Stimulated activated naive CD8-positive, alpha-beta T cell treated with anti-CD3 and anti-CD28 coated beads, Interleukin-15, Interleukin-2, amounts not matched to agents 100 ng/mL and 50 ng/mL, for 24 hours (primary cell): Measurements from ENCODE around the gene GFOD1.

Experiments
- H3K27ac Mint-ChIP-seq: one replicate; pipeline ENCODE4 v1.8.0; 2021; ENCODE audit warnings: mild to moderate bottlenecking, mixed read lengths
- H3K27me3 Mint-ChIP-seq: one replicate; pipeline ENCODE4 v1.8.0; 2021; ENCODE audit warnings: mixed read lengths
- H3K36me3 Mint-ChIP-seq: one replicate; pipeline ENCODE4 v1.8.0; 2021; ENCODE audit warnings: low read depth, mixed read lengths
- H3K4me1 Mint-ChIP-seq: one replicate; pipeline ENCODE4 v1.8.0; 2021; ENCODE audit warnings: low read depth, mixed read lengths
- H3K4me3 Mint-ChIP-seq: one replicate; pipeline ENCODE4 v1.8.0; 2021; ENCODE audit warnings: mild to moderate bottlenecking, mixed read lengths
- H3K9me3 Mint-ChIP-seq: one replicate; pipeline ENCODE4 v1.8.0; 2021; ENCODE audit warnings: mixed read lengths

GFOD1 gene

GRCh38 chr6:13487122-13488014, at the start of gene GFOD1:
GFOD1 (minus strand) TSS chr6:13487600; CDS start chr6:13486890, 710 bp downstream.
- Mint-ChIP-seq H3K9me3 (no peaks in the 10 kb centered on the region), H3K4me3 (peak within 1 kb of the TSS; percentile 94), H3K4me1 (peaks cover 36% of the 10 kb centered on the region), H3K36me3 (peaks cover 4% of the 10 kb centered on the region), H3K27ac (peak within 1 kb of the TSS; percentile 94), H3K27me3 (peaks cover 4% of the 10 kb centered on the region)

- H3K27me3 Mint-ChIP-seq = peaks cover 4% of the 10 kb centered on the region
- H3K4me1 Mint-ChIP-seq = no peaks in the 10 kb centered on the region
- no peaks in the 10 kb centered on the region for H3K36me3 Mint-ChIP-seq
- H3K9me3 Mint-ChIP-seq = no peaks in the 10 kb centered on the region
- no peak overlapping the region for H3K27ac Mint-ChIP-seq
- H3K4me3 Mint-ChIP-seq = no peak overlapping the region
Measured at GRCh38 chr6:13536796-13537526, 49.6 kb upstream of the GFOD1 start.

- H3K4me3 Mint-ChIP-seq = no peak overlapping the region
- H3K36me3 Mint-ChIP-seq = no peaks in the 10 kb centered on the region
- H3K27me3 Mint-ChIP-seq = peaks cover 4% of the 10 kb centered on the region
- no peaks in the 10 kb centered on the region for H3K9me3 Mint-ChIP-seq
- no peak overlapping the region for H3K27ac Mint-ChIP-seq
- no peaks in the 10 kb centered on the region for H3K4me1 Mint-ChIP-seq
Measured at GRCh38 chr6:13535306-13535705, 47.9 kb upstream of the GFOD1 start.

GRCh38 chr6:13534536-13534935, 47.1 kb upstream of the GFOD1 start:
- H3K9me3 Mint-ChIP-seq = no peaks in the 10 kb centered on the region
- peaks cover 4% of the 10 kb centered on the region for H3K27me3 Mint-ChIP-seq
- H3K36me3 Mint-ChIP-seq = no peaks in the 10 kb centered on the region
- H3K27ac Mint-ChIP-seq = no peak overlapping the region
- H3K4me3 Mint-ChIP-seq = no peak overlapping the region
- no peaks in the 10 kb centered on the region for H3K4me1 Mint-ChIP-seq

GRCh38 chr6:13531956-13532355, 44.6 kb upstream of the GFOD1 start:
- H3K27ac Mint-ChIP-seq = no peak overlapping the region
- H3K36me3 Mint-ChIP-seq = no peaks in the 10 kb centered on the region
- peaks cover 6% of the 10 kb centered on the region for H3K4me1 Mint-ChIP-seq
- no peaks in the 10 kb centered on the region for H3K27me3 Mint-ChIP-seq
- H3K9me3 Mint-ChIP-seq = no peaks in the 10 kb centered on the region
- no peak overlapping the region for H3K4me3 Mint-ChIP-seq

GRCh38 chr6:13528777-13529343, 41.5 kb upstream of the GFOD1 start:
- H3K4me1 Mint-ChIP-seq = peaks cover 22% of the 10 kb centered on the region
- no peaks in the 10 kb centered on the region for H3K36me3 Mint-ChIP-seq
- no peaks in the 10 kb centered on the region for H3K27me3 Mint-ChIP-seq
- no peaks in the 10 kb centered on the region for H3K9me3 Mint-ChIP-seq
- H3K27ac Mint-ChIP-seq = no peak overlapping the region
- no peak overlapping the region for H3K4me3 Mint-ChIP-seq

- Mint-ChIP-seq H3K9me3 (no peaks in the 10 kb centered on the region), H3K27ac (no peak overlapping the region), H3K27me3 (no peaks in the 10 kb centered on the region), H3K4me3 (no peak overlapping the region), H3K36me3 (no peaks in the 10 kb centered on the region), H3K4me1 (peaks cover 22% of the 10 kb centered on the region)
Measured at GRCh38 chr6:13528232-13528631, 40.8 kb upstream of the GFOD1 start.

- H3K4me3 Mint-ChIP-seq = no peak overlapping the region
- H3K4me1 Mint-ChIP-seq = peaks cover 22% of the 10 kb centered on the region
- H3K36me3 Mint-ChIP-seq = no peaks in the 10 kb centered on the region
- no peak overlapping the region for H3K27ac Mint-ChIP-seq
- H3K9me3 Mint-ChIP-seq = no peaks in the 10 kb centered on the region
- no peaks in the 10 kb centered on the region for H3K27me3 Mint-ChIP-seq
Measured at GRCh38 chr6:13527671-13528056, 40.3 kb upstream of the GFOD1 start.

- no peaks in the 10 kb centered on the region for H3K27me3 Mint-ChIP-seq
- H3K4me1 Mint-ChIP-seq = peaks cover 22% of the 10 kb centered on the region
- no peaks in the 10 kb centered on the region for H3K36me3 Mint-ChIP-seq
- no peaks in the 10 kb centered on the region for H3K9me3 Mint-ChIP-seq
- peak overlapping the region; percentile 77 for H3K27ac Mint-ChIP-seq
- H3K4me3 Mint-ChIP-seq = no peak overlapping the region
Measured at GRCh38 chr6:13526727-13527670, 39.6 kb upstream of the GFOD1 start.

GRCh38 chr6:13526357-13526726, 38.9 kb upstream of the GFOD1 start:
- Mint-ChIP-seq H3K9me3 (no peaks in the 10 kb centered on the region), H3K4me3 (no peak overlapping the region), H3K27ac (peak overlapping the region; percentile 77), H3K27me3 (no peaks in the 10 kb centered on the region), H3K36me3 (no peaks in the 10 kb centered on the region), H3K4me1 (peaks cover 22% of the 10 kb centered on the region)

- Mint-ChIP-seq H3K27ac (no peak overlapping the region), H3K9me3 (no peaks in the 10 kb centered on the region), H3K36me3 (no peaks in the 10 kb centered on the region)
Measured at GRCh38 chr6:13524801-13525508, 37.6 kb upstream of the GFOD1 start.

GRCh38 chr6:13523826-13524622, 36.6 kb upstream of the GFOD1 start:
- Mint-ChIP-seq H3K9me3 (no peaks in the 10 kb centered on the region), H3K27me3 (no peaks in the 10 kb centered on the region), H3K4me3 (no peak overlapping the region), H3K36me3 (no peaks in the 10 kb centered on the region), H3K4me1 (peaks cover 22% of the 10 kb centered on the region), H3K27ac (no peak overlapping the region)

More at GRCh38 chr6:13524801-13525508, 37.6 kb upstream of the GFOD1 start:
- peaks cover 22% of the 10 kb centered on the region for H3K4me1 Mint-ChIP-seq
- no peaks in the 10 kb centered on the region for H3K27me3 Mint-ChIP-seq
- no peak overlapping the region for H3K4me3 Mint-ChIP-seq

GRCh38 chr6:13522656-13523055, 35.3 kb upstream of the GFOD1 start:
- H3K4me3 Mint-ChIP-seq = no peak overlapping the region
- H3K36me3 Mint-ChIP-seq = no peaks in the 10 kb centered on the region
- H3K27me3 Mint-ChIP-seq = no peaks in the 10 kb centered on the region
- H3K4me1 Mint-ChIP-seq = peaks cover 20% of the 10 kb centered on the region
- H3K27ac Mint-ChIP-seq = no peak overlapping the region
- H3K9me3 Mint-ChIP-seq = no peaks in the 10 kb centered on the region
